Effector CD4-positive, alpha-beta T cell (primary cell): Measurements from ENCODE around the gene GH2.

ENCODE experiments used
- DNase-seq: peaks from one replicate; pipeline ENCODE4 v3.0.0-alpha.2; 2020

The GH2 gene

GRCh38 chr17:63840591-63841349 is 41.0 kb downstream of the GH2 start:
- DNase-seq = no peak

GRCh38 chr17:63838631-63839171 is 43.0 kb downstream of the GH2 start:
- no peak for DNase-seq

- DNase-seq = no peak
Observed at GRCh38 chr17:63837962-63838600, 43.7 kb downstream of the GH2 start.

GRCh38 chr17:63837480-63837879 is 44.3 kb downstream of the GH2 start:
- DNase-seq = no peak

GRCh38 chr17:63836811-63837210 is 44.9 kb downstream of the GH2 start:
- DNase-seq = no peak

GRCh38 chr17:63835167-63835720 is 46.5 kb downstream of the GH2 start:
- DNase-seq = no peak

GRCh38 chr17:63834431-63835166 is 47.1 kb downstream of the GH2 start:
- peak; percentile 58 for DNase-seq

GRCh38 chr17:63833741-63834373 is 47.9 kb downstream of the GH2 start:
- no peak for DNase-seq

- DNase-seq = no peak
Observed at GRCh38 chr17:63833026-63833740, 48.6 kb downstream of the GH2 start.

GRCh38 chr17:63832455-63832854 is 49.3 kb downstream of the GH2 start:
- no peak for DNase-seq

- DNase-seq = no peak
Observed at GRCh38 chr17:63832014-63832413, 49.7 kb downstream of the GH2 start.

- DNase-seq = no peak
Observed at GRCh38 chr17:63831505-63831904, 50.2 kb downstream of the GH2 start.

GRCh38 chr17:63830904-63831491 is 50.7 kb downstream of the GH2 start:
- no peak for DNase-seq

- no peak for DNase-seq
Observed at GRCh38 chr17:63830278-63830677, 51.5 kb downstream of the GH2 start.
